GM18520 (cell line): ENCODE data around the gene ACTN2.
A peak's percentile ranks its signal among the peaks of the same experiment; 100 is the strongest.

ENCODE experiments used
- ATAC-seq: cut with Tn5 transposase; IDR thresholded peaks from one replicate; pipeline ENCODE4 v1.9.1; 2021; ENCODE audit not compliant: unreplicated experiment

Gene ACTN2

GRCh38 chr1:236765831-236766230, 79.5 kb downstream of the ACTN2 start:
- ATAC-seq, result no peak

GRCh38 chr1:236766506-236766905, 80.2 kb downstream of the ACTN2 start:
- ATAC-seq, result no peak

- ATAC-seq, result no peak
These were observed 81.0 kb downstream of the ACTN2 start for GRCh38 chr1:236767276-236767675.

GRCh38 chr1:236768601-236769000, 82.3 kb downstream of the ACTN2 start:
- ATAC-seq, result no peak

GRCh38 chr1:236773919-236774318, 87.6 kb downstream of the ACTN2 start:
- no peak for ATAC-seq

GRCh38 chr1:236774926-236775325, 88.6 kb downstream of the ACTN2 start:
- no peak for ATAC-seq

GRCh38 chr1:236779312-236779711, 93.0 kb downstream of the ACTN2 start:
- ATAC-seq, result no peak

- no peak for ATAC-seq
These were observed 99.2 kb downstream of the ACTN2 start for GRCh38 chr1:236785477-236785876.

GRCh38 chr1:236786453-236786852, 100.2 kb downstream of the ACTN2 start:
- ATAC-seq, result no peak

- ATAC-seq, result no peak
These were observed 108.3 kb downstream of the ACTN2 start for GRCh38 chr1:236794585-236795034.

- peak; percentile 97 for ATAC-seq
These were observed 108.9 kb downstream of the ACTN2 start, which contains the start of gene MTR for GRCh38 chr1:236795035-236795756. TSS of gene MTR (plus strand) at chr1:236795292. CDS start at chr1:236795704, 412 bp downstream.

GRCh38 chr1:236795757-236796667, 109.7 kb downstream of the ACTN2 start:
- ATAC-seq, result no peak

- ATAC-seq, result no peak
These were observed 112.7 kb downstream of the ACTN2 start for GRCh38 chr1:236799001-236799400.

- ATAC-seq, result no peak
These were observed 113.8 kb downstream of the ACTN2 start for GRCh38 chr1:236800002-236800620.

- ATAC-seq, result no peak
These were observed 114.3 kb downstream of the ACTN2 start for GRCh38 chr1:236800623-236801022.

- no peak for ATAC-seq
These were observed 116.0 kb downstream of the ACTN2 start for GRCh38 chr1:236802264-236802663.

- no peak for ATAC-seq
These were observed 120.3 kb downstream of the ACTN2 start for GRCh38 chr1:236806634-236807033.

GRCh38 chr1:236808005-236808404, 121.7 kb downstream of the ACTN2 start:
- ATAC-seq, result no peak

GRCh38 chr1:236808564-236809130, 122.3 kb downstream of the ACTN2 start:
- ATAC-seq, result no peak

GRCh38 chr1:236809148-236809547, 122.8 kb downstream of the ACTN2 start:
- no peak for ATAC-seq

GRCh38 chr1:236810018-236810417, 123.7 kb downstream of the ACTN2 start:
- ATAC-seq, result no peak
